Upper lobe of left lung (tissue), 4 donors: ENCODE results near the gene KITLG.

Experiments
- CTCF ChIP-seq, 6 experiments: fragments of 450-650 bp in 4 of 6; fragments of 200-600 bp in 2 of 6; sonication (generic) in 2 of 6; IDR thresholded peaks; one replicate each; pipeline ENCODE4 v1.5.1; 2016 to 2019; ENCODE audit warnings: antibody characterized with exemption in 6 of 6
- EP300 ChIP-seq, 4 donors: sonication (generic); formaldehyde crosslinking; IDR thresholded peaks; one replicate each; pipeline ENCODE4 v1.5.1; 2017; ENCODE audit warnings: antibody characterized with exemption in 4 of 4, control low read depth in 2 of 4
- POLR2A ChIP-seq, 4 donors: fragments of 450-650 bp; IDR thresholded peaks; one replicate each; pipeline ENCODE4 v1.5.1; 2016 to 2017; ENCODE audit warnings: antibody characterized with exemption in 4 of 4, mild to moderate bottlenecking in 2 of 4

DNA sequence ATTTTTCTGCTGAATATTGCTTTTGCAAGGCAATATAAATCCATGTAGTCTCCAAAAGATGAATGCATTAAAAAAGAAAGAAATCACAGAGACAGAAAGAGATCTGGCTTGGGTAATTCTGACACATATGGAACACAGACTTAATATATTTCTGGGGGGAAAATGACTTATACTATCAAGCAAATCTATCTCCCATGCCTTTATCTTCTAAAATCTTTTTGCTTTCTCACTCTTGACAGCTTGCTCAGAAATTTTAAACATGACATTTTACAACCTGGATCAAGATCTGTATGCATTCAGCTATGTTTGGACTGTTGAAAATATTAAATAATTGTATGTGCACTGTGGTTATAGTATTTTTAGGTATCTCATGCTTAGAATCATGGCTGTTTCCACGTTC lies 73.0 kb downstream of the KITLG start:
- no peak for TF ChIP-seq EP300 (IDR thresholded peaks at IDR 0.05)
- TF ChIP-seq CTCF (IDR thresholded peaks at IDR 0.05): no peak
- TF ChIP-seq POLR2A (IDR thresholded peaks at IDR 0.05): no peak
